HG03469 (cell line): ENCODE measurements around the gene PNMA5.
"Not testable (repeated sequence)": the region's sequence is repeated elsewhere in the genome, so short reads cannot be mapped to it uniquely, and the experiment has no call there.

Source experiments
- ATAC-seq: cut with Tn5 transposase; IDR thresholded peaks from one replicate; pipeline ENCODE4 v1.9.1; 2021; ENCODE audit warnings: mild to moderate bottlenecking, moderate library complexity, moderate number of reproducible peaks; ENCODE audit not compliant: unreplicated experiment

Gene PNMA5

DNA sequence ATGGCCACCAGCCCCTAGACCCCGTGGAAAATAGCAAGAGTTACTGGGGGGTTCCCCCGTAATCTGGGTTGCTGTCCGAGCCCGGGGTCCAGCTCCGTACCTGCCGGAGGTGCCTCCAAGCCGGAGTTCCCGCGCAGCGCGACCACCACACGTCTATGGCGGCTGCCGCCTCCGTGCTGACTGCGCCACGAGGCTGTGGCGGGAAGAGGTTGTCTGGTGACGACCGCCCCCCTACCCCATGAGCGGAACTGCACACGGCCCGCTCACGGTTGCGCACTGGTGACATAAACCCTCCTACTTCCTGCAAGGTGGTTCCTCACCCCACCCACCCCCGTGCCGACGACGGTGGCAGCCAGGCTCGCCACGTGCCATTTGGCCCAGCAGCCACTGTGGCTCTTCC, at the start of gene PNMA5:
PNMA5 (minus strand) TSS at position 184 of the 400 bp plus-strand sequence. CDS start 2,518 bp downstream, outside the sequence.
- ATAC-seq = no peak

DNA sequence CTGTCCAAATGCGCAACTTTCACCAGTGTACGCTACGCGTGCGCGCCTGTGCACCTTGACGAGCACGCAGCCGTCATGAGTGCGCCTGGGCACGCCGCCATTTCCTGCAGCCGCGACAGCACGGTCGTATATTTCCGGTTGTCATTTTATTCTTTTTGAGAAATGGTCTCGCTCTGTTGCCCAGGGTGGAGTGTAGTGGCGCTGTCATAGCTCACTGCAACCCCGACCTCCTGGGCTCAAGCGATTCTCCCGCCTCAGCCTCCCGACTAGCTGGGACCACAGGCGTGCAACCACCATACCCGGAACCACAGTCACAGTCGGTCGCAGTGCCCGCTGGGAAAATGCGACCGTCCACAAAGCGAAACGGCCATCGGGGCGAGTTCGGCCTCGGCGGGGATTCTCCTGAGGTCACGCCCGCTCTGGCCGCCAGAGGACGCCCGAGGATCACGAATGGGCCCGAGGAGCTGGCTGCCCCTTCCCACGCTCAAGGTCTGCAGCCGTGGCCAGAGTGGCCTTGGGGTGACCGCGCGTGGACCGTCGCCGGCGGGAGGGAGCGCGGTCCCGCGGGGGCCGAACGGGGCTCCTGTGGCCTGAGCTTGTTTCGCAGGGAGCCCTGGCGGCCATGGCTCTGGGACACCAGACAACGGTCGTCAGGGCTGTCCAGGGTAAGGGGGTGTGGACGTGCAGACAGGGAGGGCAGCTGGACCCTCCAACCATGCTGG, 38.6 kb upstream of the PNMA5 start:
- ATAC-seq = no peak

- no peak for ATAC-seq
These were observed 36.9 kb upstream of the PNMA5 start for GRCh38 chrX:153030801-153031200.

DNA sequence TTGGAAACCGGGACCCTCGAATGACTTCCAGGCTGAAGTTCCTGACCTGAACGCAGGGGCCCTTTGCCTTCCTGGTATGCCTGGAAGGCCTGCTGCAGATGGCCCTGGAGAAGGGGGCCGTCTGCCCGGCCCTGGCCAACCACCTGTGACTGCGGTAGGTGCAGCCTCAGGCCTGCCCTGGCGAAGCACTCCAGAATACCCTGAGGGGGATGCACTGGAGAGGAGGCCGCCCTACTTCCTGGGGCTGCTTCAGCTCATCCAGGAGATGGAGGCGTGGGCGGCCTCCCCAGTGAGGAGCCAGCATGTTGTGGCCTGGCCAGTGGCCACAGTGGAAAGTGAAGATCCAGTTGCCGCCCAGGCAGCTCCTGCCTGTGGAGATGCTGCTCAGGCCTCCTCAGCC, 36.0 kb upstream of the PNMA5 start:
- ATAC-seq = no peak

- ATAC-seq = no peak
These were observed 35.2 kb upstream of the PNMA5 start for GRCh38 chrX:153029162-153029561.

DNA sequence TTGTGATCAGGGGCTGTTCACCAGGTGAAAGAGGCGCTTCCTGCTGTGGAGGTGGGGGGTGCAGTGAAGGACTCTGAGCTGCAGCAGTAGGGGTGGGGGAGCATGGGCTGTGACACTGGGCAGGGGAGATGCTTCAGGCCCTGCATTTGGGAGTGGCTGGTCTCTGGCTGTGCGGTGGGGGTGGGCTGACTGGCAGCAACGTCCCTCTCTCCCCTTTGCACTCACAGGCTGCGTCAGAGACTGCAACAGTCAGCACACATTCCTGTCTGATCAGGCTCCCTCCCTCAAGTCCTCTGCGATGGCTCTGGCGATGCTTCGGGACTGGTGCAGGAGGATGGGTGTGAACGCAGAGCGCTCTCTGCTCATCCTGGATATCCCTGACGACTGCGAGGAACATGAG, 34.6 kb upstream of the PNMA5 start:
- not testable (repeated sequence) for ATAC-seq

DNA sequence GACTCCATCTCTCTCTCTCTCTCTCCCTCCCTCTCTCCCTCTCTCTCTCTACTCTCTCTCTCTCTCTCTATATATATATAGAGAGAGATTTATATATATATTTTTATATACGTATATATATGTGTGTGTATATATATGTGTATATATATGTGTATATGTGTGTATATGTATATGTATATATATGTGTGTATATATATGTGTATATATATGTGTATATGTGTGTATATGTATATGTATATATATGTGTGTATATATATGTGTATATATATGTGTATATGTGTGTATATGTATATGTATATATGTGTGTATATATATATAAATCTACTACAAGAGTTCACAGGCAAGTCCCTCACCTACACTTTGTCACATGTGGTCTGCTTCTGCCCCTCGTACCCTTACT, 32.6 kb upstream of the PNMA5 start:
- ATAC-seq = not testable (repeated sequence)

- ATAC-seq = no peak
These were observed 25.2 kb upstream of the PNMA5 start for GRCh38 chrX:153019166-153019565.

GRCh38 chrX:153017174-153017573, 23.3 kb upstream of the PNMA5 start:
- not testable (repeated sequence) for ATAC-seq

- no peak for ATAC-seq
These were observed 10.9 kb upstream of the PNMA5 start for GRCh38 chrX:153004780-153005179.

- ATAC-seq = no peak
These were observed 10.1 kb upstream of the PNMA5 start for GRCh38 chrX:153003981-153004380.

DNA sequence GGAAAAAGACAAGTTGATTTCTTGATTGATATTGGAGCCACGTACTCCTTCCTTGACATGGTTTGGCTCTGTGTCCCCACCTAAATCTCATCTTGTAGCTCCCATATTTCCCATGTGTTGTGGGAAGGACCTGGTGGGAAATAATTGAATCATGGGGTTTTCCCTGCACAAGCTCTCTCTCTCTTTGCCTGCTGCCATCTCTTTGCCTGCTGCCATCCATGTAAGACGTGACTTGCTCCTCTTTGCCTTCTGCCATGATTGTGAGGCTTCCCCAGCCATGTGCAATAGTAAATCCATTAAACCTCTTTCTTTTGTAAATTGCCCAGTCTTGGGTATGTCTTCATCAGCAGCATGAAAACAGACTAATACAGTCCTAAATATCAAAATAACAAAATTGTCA, 8.3 kb upstream of the PNMA5 start:
- ATAC-seq = not testable (repeated sequence)

GRCh38 chrX:152997337-152997736, 3.4 kb upstream of the PNMA5 start:
- no peak for ATAC-seq

GRCh38 chrX:152992115-152992514, 1.8 kb downstream of the PNMA5 start:
- no peak for ATAC-seq

- no peak for ATAC-seq
These were observed 2.8 kb downstream of the PNMA5 start for GRCh38 chrX:152991123-152991522.

DNA sequence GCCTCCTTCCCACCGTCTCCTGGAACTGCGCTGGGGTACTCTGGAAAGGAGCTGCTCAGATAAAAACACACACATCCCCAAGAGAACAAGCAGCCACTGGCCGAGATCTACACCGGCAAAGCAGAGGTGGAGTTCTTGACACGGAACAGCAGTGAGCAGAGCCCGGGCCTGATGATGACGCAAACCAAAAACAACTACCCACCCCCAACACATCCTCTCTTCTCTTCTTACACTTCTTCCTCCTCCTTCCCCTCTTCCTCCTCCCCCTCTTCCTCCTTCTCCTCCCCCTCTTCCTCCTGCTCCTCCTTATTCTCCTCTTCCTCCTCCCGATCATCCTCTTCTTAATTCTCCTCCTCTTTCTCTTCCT, 4.6 kb downstream of the PNMA5 start:
- ATAC-seq = no peak

DNA sequence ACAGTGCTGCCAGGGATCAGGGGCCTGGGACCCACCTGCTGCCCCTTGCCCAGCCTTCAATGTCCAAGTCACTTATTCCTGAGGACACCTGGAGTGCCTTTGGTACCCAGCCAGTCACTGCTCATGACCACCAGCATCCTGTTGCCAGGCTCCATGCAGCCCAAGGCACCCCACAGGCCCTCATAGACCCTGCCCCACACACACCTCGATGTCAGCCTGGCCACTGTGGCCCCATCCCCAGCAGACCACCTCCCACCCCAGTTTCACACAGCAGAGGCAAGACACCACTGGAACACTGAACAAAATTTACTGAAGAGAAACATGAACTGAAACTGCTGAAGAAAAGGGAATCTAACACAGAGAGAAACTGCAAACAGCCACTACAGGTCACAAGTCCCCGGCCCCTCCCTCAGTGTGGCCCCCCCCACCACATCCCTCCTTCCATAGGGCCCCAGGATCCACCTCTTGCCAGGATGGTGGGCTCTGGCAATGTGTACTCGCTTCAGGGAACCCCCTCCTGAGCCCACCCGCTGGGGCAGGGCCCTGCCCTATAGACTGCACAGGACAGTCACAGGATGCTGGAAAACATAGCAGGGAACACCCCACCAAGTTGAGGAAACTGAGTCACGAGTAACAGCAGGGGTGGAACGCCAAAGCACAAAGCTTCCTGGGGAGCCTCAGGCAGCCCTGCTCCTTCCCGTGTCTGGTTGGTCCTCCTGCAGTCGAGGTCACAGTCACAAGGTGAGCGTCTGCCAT, 5.2 kb downstream of the PNMA5 start:
- no peak for ATAC-seq

- no peak for ATAC-seq
These were observed 6.1 kb downstream of the PNMA5 start for GRCh38 chrX:152987801-152988200.

DNA sequence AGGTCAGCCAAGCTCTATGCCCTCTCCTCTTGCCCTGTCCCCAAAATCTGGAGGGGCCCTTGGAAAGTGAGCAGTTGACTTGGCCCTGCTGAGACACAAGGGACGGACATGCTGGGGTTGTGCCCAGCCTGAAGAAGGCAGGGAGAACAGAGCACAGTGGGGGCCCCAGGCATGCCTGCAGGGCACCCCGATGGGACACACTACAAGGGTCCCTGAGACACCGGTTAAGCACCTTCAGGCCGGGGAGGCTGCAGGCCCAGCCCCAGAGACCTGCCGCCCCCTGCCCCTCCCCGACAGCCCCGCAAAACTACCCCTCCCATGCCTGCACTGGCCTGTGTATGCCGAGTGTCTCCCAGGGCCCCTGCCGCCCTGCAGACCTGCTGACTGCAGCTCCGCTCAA, 6.8 kb downstream of the PNMA5 start:
- not testable (repeated sequence) for ATAC-seq

DNA sequence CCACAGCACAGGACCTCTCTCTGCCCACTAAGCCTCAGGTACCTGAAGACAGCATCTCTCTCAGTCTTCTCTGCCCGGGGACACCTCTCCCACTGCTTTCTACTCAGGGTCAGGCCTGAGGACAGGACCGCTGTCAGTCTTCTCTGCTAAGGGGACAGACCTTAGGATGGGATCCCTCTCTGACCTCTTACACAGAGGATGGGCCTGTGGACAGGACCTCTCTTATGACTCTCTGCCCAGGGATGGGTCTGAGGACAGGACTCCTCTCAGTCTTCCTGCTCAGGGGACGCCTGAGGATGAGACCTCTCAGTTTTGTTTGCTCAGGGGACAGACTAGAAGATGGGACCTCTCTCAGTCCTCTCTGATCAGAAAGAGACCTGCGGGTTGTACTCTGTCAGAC, 8.5 kb downstream of the PNMA5 start:
- not testable (repeated sequence) for ATAC-seq

DNA sequence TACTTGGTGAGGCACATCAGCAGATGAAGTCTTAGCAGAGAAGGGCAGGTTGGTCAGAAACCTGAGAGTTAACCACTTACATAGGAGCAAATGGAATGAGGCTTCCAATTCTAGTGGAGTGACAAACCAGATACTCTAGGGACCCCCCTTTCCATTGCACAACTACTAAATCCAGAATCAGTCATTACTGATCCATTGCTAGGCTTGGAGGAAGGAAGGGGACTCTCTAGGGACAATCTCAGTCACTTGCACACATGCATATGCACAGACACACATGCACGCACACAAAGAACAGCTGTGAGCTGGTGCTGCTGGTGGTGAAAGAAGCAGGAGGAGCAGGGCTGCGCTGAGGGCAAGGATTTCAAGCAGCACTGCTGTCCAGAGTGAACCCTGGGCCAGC, 25.7 kb downstream of the PNMA5 start:
- no peak for ATAC-seq

DNA sequence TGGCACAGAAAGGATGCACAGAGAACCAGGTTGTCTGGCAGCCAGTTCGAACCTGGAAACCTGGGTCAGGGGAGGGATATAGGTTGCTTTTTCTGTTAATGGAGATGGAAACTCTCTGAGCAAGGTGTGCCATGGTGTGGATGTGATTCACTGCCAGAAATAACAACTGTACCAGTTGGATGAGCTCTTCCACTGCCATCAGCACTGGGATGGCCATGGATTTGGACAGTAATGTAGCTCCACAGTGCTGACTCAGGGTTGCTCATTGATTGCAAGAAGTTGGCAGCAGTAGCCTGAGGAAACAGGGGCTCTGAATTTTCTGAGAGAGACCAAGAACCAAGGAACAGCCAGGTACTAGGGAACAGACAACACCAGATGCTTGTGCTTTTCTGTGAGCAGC, 33.8 kb downstream of the PNMA5 start:
- no peak for ATAC-seq
